ENCODE results near the gene TTC6. TPM values are rescaled to one million over a fixed set of nuclear protein-coding genes. Genes with fewer than 3 reads are reported as not detected.

The TTC6 gene
- polyA plus RNA-seq, 3 donors from 2014 or later = not detected

DNA sequence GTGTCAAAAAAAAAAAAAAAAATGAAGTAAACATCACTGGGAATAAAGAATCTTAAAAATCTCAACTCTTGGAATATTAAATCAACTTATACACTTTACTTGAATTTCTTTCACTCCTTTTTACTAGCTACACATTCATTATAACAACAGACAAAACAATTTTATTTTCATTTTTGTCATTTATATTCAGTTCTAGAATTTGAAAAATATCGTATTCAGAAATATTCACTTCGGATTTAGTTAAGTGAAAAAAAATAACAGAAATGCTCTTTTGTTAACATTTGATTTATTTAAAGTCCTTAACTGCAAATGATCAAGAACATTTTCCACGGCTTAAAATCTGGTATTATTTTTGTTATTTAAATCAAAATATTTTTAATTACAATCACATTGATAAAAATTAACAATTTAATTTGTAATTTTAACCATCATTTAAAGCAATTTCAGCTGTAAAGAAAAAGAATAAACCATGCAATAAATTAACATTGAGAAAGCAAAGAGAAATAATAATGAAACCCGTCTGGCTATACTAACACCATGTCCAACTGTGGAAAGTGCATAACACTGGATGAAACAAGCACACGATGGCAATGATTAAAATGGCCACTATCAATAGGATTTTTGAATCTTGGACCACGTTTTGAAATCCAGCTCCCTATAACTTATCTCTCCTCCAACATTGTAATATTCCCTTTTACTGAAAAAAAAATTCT lies 5.6 kb upstream of the TTC6 start:
- no peak overlapping the region for H3K27ac Mint-ChIP-seq
- no peak overlapping the region for H3K4me3 Mint-ChIP-seq
- peaks cover 2 to 7% of the 10 kb centered on the region in 2 donors for H3K4me1 Mint-ChIP-seq
- DNase-seq = no peak
- peaks cover 16 to 77% (median 34%) of the 10 kb centered on the region in 6 donors for H3K9me3 Mint-ChIP-seq
- H3K36me3 Mint-ChIP-seq = peaks cover 4 to 32% (median 20%) of the 10 kb centered on the region in 3 donors
- H3K27me3 Mint-ChIP-seq (ENCODE audit: low read depth in 3 of 3) = peaks cover 27 to 49% (median 27%) of the 10 kb centered on the region in 3 donors

DNA sequence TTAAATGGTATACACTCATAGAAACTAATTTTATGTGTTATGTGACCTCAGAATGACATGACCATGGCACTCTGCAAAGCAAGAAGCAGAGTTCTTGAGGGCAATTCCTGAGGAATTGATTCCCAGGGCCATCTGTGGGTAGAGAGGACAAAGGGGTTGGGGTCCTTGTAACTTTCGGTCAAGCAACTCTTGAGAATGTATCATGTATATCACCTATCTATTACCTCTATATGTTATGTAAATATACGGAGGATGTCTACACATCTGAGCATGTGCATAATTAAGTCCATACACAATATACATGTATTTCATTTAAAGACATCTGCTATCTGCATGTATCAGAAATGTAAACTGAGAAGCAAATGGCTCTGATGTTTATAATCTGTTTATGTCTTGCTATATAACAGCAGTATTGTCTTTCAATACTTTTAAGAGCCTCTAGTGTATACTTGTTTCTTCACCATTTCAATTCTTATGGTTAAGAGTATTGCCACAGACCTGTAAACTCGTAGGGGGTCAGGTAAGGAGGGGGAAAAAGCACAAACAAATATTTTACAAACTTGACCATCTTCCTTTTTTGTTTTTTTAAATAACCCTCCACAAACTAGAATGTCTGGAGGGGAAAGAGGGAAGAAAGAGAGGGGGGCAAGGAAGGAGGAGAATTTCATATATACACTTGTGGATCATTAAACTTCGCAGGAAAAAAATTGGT lies 4.8 kb upstream of the TTC6 start:
- Mint-ChIP-seq H3K9me3 (peaks cover 11 to 72% (median 35%) of the 10 kb centered on the region in 6 donors), H3K36me3 (peaks cover 4 to 32% (median 20%) of the 10 kb centered on the region in 3 donors), H3K27me3 (ENCODE audit: low read depth in 3 of 3) (peaks cover 25 to 49% (median 27%) of the 10 kb centered on the region in 3 donors), H3K4me1 (peaks cover 2 to 7% of the 10 kb centered on the region in 2 donors), H3K27ac (no peak overlapping the region), H3K4me3 (peak overlapping the region in 1 of 5 donors; percentile 21)
- DNase-seq = no peak

DNA sequence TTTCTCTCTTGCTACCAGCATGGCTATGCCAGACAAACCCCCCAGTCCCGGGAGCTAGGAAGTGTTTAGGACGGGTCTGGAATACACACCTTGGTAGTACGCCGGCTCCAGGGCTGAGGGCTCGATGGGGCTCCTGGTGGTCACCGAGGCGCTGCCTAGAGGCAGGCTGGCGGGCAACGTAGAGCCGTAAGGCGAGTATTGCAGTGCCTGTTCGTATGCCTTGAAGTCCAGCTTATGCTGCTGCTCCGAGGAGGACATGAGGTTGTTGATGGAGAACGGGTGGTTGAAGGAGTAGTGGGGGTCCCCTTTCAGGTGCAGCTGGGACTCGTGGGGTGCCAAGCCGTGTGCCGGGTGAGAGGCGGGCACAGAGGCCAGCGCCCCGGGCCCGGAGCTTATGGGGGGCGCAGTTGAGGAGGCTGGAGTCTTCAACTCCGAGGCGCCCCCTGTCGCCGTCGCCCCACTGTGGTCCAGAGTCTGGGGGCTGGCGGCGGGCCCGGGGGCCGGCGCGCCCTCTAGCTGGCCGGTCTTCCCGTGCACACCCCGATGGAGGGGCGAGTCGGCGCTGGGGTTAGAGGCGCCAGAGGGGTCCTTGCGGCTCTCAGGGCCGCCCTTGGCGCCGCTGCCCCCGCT lies 4.0 kb upstream of the TTC6 start:
- Mint-ChIP-seq H3K36me3 (peaks cover 4 to 29% (median 22%) of the 10 kb centered on the region in 3 donors), H3K4me1 (peaks cover 5 to 16% of the 10 kb centered on the region in 2 donors), H3K27me3 (ENCODE audit: low read depth in 3 of 3) (peaks cover 32 to 50% (median 35%) of the 10 kb centered on the region in 3 donors), H3K9me3 (peaks cover 11 to 70% (median 38%) of the 10 kb centered on the region in 6 donors), H3K27ac (no peak overlapping the region), H3K4me3 (no peak overlapping the region)
- DNase-seq = no peak

DNA sequence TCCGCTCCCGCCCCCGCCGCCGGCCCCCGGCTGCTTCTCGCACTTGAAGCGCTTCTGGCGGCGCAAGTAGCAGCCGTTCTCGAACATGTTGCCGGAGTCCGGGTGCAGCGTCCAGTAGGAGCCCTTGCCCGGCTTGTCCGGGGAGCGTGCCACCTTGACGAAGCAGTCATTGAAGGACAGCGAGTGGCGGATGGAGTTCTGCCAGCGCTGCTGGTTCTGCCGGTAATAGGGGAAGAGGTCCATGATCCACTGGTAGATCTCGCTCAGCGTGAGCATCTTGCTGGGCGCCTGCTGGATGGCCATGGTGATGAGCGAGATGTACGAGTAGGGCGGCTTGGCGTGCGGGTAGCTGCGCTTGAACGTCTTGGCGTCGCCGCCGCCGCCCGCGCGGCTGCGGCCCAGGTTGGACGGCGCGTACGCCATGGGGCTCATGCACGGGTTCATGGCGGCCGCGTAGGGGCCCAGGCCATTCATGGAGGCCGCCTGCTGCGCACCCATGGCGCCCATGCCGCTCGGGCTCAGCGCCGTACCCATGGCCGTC lies 3.4 kb upstream of the TTC6 start:
- no peak overlapping the region for H3K4me3 Mint-ChIP-seq
- H3K27me3 Mint-ChIP-seq (ENCODE audit: low read depth in 3 of 3) = peaks cover 36 to 53% (median 38%) of the 10 kb centered on the region in 3 donors
- DNase-seq = no peak
- peaks cover 6 to 17% of the 10 kb centered on the region in 2 donors for H3K4me1 Mint-ChIP-seq
- peaks cover 4 to 29% (median 23%) of the 10 kb centered on the region in 3 donors for H3K36me3 Mint-ChIP-seq
- H3K9me3 Mint-ChIP-seq = peaks cover 14 to 72% (median 42%) of the 10 kb centered on the region in 6 donors
- no peak overlapping the region for H3K27ac Mint-ChIP-seq

DNA sequence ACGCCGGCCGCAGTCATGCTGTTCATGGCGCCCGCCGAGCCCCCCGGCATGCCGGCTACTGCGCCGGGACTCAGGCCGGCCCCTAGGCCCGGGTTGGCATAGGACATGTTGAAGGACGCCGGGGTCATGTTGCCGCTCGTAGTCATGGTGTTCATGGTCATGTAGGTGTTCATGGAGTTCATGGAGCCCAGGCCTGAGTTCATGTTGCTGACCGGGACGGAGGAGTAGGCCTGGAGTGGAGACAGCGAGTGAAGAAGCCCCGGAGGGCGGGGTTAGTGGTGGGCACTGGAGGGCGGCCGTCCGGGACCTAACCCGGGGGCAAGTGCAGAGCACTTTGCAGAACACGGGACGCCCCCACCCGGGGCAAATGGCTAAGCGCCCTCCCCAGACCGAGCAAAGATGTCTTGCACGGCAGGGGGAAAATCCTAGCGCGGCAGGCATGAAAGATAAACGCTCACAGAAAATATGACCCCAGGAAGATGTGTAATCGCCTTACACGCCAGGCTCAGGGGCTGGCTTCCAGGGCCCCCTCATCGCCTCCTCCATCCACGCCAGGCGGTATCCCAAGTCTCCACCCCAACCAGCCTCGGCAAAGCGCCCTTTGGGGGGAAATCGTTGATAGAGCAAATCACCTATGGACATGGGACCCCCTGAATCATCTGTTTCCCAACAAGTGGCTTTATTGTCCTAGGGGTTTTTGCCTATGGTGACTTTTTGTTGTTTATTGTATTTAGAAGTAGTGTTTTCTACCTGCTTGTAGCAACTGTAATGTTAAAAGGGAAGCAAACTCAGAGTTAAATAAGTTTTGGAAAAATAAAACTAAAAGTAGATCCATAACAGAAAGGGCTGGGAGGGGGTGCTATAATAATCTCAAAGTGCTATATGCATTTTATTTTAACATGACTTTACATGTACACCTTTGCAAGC lies 2.7 kb upstream of the TTC6 start:
- no peak for DNase-seq
- Mint-ChIP-seq H3K27me3 (ENCODE audit: low read depth in 3 of 3) (peaks cover 36 to 54% (median 39%) of the 10 kb centered on the region in 3 donors), H3K27ac (no peak overlapping the region), H3K4me1 (peaks cover 6 to 17% of the 10 kb centered on the region in 2 donors), H3K4me3 (no peak overlapping the region), H3K9me3 (peaks cover 14 to 70% (median 42%) of the 10 kb centered on the region in 6 donors), H3K36me3 (peaks cover 4 to 29% (median 23%) of the 10 kb centered on the region in 3 donors)

DNA sequence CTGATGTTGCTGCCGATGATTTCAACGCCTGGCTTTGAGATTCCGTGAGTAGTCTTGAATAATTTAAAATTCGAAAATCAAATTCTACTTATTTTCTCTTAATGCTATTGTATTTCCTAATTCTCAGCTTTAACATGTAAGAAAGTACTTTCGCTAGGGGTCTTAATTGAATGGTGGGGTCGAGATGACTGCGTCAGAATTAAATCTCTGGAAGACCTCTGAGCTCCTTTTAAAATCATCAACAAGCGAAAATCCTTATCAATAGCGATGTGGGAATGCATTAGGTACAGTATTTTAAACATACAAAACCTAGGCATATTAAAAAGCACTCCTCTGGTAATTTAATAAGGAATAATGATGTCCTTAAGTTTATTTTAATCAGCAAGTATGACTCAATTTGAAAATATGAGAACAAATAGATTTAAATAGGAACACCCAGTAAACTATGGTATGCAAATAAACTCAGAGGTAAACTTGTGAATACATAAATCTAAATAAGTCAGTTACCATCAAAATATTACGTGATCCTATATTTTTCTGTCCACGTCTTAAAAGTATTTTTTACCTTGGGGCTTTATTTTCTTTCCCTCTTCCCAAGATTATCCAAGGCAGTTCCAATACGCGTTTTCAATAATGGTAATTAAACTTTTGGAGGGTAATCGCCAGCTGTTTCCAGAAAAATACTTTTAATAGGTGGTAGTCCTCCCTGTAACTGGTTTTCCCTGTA lies 1.8 kb upstream of the TTC6 start:
- H3K4me3 Mint-ChIP-seq = peak overlapping the region in 2 of 5 donors; percentile 25 to 48
- peaks cover 6 to 17% of the 10 kb centered on the region in 2 donors for H3K4me1 Mint-ChIP-seq
- H3K9me3 Mint-ChIP-seq = peaks cover 14 to 66% (median 42%) of the 10 kb centered on the region in 6 donors
- peaks cover 31 to 55% (median 36%) of the 10 kb centered on the region in 3 donors for H3K27me3 Mint-ChIP-seq (ENCODE audit: low read depth in 3 of 3)
- no peak for DNase-seq
- peaks cover 4 to 29% (median 23%) of the 10 kb centered on the region in 3 donors for H3K36me3 Mint-ChIP-seq
- H3K27ac Mint-ChIP-seq = no peak overlapping the region

DNA sequence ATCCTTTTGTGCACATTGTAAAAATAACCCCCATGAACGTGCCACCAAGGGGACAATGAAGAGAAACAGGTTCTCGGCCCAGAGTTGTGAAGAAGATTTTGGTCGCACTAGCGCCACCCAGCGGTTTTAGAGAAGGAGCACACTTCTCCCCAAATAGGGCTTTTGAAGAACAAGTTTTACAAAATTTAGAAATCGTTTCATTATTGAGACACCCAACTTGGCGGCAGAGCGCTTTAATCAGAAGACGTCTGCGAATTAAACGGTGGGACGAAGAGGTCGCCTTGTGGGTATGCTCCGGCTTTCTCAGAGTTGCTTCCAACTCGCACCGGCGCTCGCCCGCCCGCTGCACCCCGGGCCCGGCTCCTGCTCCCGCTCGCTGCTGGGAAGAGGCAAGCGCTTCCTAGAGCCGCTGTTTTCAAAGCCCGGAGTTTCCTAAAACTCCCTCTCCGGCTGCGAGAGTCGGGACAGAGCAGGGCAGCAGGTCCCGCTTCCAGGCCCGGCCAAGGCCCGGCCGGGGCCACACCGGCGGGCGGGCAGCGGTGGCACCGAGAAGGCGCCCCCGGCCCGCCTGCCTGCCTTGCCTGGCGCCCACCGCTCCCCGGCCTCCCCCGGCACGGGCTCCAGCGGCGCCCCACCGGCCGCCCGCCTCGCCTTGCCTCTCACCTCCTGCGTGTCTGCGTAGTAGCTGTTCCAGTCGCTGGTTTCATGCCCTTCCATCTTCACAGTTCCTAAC lies 1.0 kb upstream of the TTC6 start:
- H3K4me3 Mint-ChIP-seq = peak overlapping the region in 4 of 5 donors; percentile 30 to 60 (median 50)
- H3K4me1 Mint-ChIP-seq = peaks cover 9 to 24% of the 10 kb centered on the region in 2 donors
- no peak overlapping the region for H3K27ac Mint-ChIP-seq
- H3K9me3 Mint-ChIP-seq = peaks cover 10 to 65% (median 39%) of the 10 kb centered on the region in 6 donors
- peaks cover 30 to 55% (median 34%) of the 10 kb centered on the region in 3 donors for H3K27me3 Mint-ChIP-seq (ENCODE audit: low read depth in 3 of 3)
- peaks cover 2 to 22% (median 19%) of the 10 kb centered on the region in 3 donors for H3K36me3 Mint-ChIP-seq
- DNase-seq = no peak

DNA sequence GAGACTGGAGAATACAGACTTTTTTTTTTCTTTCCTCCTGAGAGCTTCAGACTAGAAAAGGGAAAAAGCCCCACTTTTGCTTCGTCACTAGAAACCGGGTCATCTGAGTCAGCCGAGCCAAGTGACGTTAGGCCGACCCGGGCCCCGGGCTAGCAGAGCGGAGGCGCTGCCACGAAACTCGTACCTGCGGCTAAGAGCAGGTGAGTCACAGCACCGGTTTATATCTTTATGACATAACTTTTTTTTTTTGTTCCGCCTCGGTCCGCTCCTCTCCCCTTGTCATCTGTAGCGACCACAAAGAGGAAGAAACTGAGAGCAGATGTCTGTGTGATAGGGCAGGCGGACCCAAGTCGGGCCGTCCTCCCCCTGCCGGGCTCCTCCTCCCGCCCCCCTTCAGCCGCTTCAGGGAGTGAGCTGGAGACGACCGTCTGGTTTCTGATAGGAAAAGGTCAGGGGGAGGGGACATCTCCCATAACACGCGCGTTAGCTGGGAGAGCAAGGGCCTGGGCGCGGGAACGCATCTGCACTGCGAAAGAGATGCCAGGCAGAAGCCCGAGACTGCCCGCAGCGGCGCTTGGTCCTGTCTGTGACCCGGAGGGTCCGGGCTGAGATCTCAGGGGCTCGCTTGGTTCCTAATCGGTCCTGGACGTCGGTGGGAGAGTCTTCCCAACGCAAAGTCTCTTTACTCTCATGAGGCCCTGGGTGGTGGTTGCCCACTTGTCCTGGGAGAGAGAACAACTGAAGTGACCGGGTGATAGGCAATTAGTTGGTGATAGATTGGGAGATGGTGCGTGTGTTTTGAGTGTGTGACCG lies 586 bp downstream of the TTC6 start:
- Mint-ChIP-seq H3K27me3 (ENCODE audit: low read depth in 3 of 3) (peaks cover 37 to 52% (median 40%) of the 10 kb centered on the region in 3 donors), H3K4me1 (peaks cover 11 to 24% of the 10 kb centered on the region in 2 donors), H3K36me3 (peaks cover 0 to 13% (median 12%) of the 10 kb centered on the region in 3 donors), H3K27ac (no peak overlapping the region), H3K4me3 (peak overlapping the region; percentile 13 to 58 (median 35)), H3K9me3 (peaks cover 16 to 59% (median 34%) of the 10 kb centered on the region in 6 donors)
- peak in 1 of 3 donors; percentile 6 for DNase-seq

DNA sequence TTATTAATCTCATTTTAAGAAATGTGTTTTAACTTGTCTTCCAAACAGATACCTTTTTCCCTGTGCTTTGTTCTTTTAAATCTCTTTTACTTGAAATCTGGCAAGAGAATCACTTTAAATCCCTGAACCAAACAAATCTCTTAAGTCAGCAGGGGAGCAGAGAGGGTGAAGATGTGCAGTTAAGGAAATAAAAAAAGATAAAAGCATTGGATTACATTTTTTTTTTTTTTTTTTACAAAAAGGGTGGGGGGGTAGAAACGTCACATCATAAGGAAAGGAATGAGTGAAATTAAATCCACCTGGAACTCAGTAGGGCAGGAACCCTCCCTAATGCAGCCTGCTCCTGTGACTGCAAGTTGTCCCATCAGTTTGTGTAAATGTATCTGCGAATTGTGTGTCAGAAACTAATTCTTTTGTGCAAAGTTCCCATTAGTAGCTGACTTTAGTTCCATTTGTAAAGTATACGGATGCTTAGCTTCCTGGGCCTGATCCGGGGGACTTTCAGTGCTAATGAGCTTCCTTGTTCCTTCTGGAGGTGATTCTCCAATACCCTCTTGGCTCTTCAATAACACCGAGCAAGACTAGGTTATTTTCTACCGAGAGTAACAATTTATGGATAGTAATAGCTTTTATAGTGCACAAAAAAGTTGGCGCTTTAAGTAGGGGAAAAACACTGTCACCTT lies 1.5 kb downstream of the TTC6 start:
- DNase-seq = no peak
- Mint-ChIP-seq H3K4me1 (peaks cover 11 to 24% of the 10 kb centered on the region in 2 donors), H3K4me3 (peak overlapping the region in 3 of 5 donors; percentile 17 to 58 (median 18)), H3K9me3 (peaks cover 14 to 64% (median 35%) of the 10 kb centered on the region in 6 donors), H3K27me3 (ENCODE audit: low read depth in 3 of 3) (peaks cover 35 to 56% (median 37%) of the 10 kb centered on the region in 3 donors), H3K27ac (no peak overlapping the region), H3K36me3 (peaks cover 0 to 10% (median 9%) of the 10 kb centered on the region in 3 donors)

DNA sequence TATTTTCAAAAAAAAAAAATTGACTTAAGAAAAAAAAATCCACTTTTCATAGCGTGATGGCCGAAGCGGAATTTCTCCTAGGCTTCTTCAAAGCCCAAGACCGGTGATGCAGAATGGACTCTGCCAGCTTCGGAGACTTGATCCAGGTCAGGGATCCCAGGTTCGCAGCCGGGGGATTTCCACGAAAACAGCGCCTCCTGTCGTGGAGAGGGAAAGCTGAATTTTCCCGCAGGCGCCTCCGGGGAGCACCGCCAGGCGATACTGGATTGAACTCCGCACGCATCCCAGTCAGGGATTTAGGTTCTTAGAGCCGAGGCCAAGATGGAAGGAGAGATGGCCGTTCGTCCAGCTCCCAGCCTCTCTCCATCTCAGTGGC lies 2.1 kb downstream of the TTC6 start:
- Mint-ChIP-seq H3K36me3 (peaks cover 0 to 10% (median 9%) of the 10 kb centered on the region in 3 donors), H3K4me3 (peak overlapping the region in 1 of 5 donors; percentile 21), H3K27ac (no peak overlapping the region), H3K27me3 (ENCODE audit: low read depth in 3 of 3) (peaks cover 37 to 57% (median 39%) of the 10 kb centered on the region in 3 donors), H3K9me3 (peaks cover 14 to 62% (median 35%) of the 10 kb centered on the region in 6 donors), H3K4me1 (peaks cover 11 to 24% of the 10 kb centered on the region in 2 donors)
- DNase-seq = no peak
